GM19023 (cell line): ENCODE data around the gene CNTN5.

ENCODE experiments used
- ATAC-seq: cut with Tn5 transposase; IDR thresholded peaks from one replicate; pipeline ENCODE4 v1.9.1; 2021; ENCODE audit warnings: mild to moderate bottlenecking, moderate library complexity; ENCODE audit not compliant: unreplicated experiment

The CNTN5 gene

GRCh38 chr11:99589771-99590170 is 569.0 kb downstream of the CNTN5 start:
- ATAC-seq, result no peak

GRCh38 chr11:99592266-99592665 is 571.5 kb downstream of the CNTN5 start:
- ATAC-seq, result no peak

GRCh38 chr11:99593197-99593596 is 572.4 kb downstream of the CNTN5 start:
- ATAC-seq, result no peak

- no peak for ATAC-seq
Measured at GRCh38 chr11:99601179-99601578, 580.4 kb downstream of the CNTN5 start.

- ATAC-seq, result no peak
Measured at GRCh38 chr11:99614352-99614751, 593.6 kb downstream of the CNTN5 start.

- no peak for ATAC-seq
Measured at GRCh38 chr11:99630629-99631028, 609.9 kb downstream of the CNTN5 start.

- no peak for ATAC-seq
Measured at GRCh38 chr11:99631618-99632017, 610.9 kb downstream of the CNTN5 start.

GRCh38 chr11:99632969-99633368 is 612.2 kb downstream of the CNTN5 start:
- ATAC-seq, result no peak

- no peak for ATAC-seq
Measured at GRCh38 chr11:99634581-99634980, 613.8 kb downstream of the CNTN5 start.

- ATAC-seq, result peak; percentile 57
Measured at GRCh38 chr11:99638073-99638553, 617.4 kb downstream of the CNTN5 start.

- no peak for ATAC-seq
Measured at GRCh38 chr11:99640671-99641070, 619.9 kb downstream of the CNTN5 start.

GRCh38 chr11:99645934-99646333 is 625.2 kb downstream of the CNTN5 start:
- ATAC-seq, result no peak

GRCh38 chr11:99670067-99670676 is 649.4 kb downstream of the CNTN5 start:
- ATAC-seq, result no peak

GRCh38 chr11:99671808-99672409 is 651.2 kb downstream of the CNTN5 start:
- no peak for ATAC-seq

GRCh38 chr11:99676292-99676691 is 655.5 kb downstream of the CNTN5 start:
- no peak for ATAC-seq

GRCh38 chr11:99682171-99682570 is 661.4 kb downstream of the CNTN5 start:
- no peak for ATAC-seq

GRCh38 chr11:99682646-99683045 is 661.9 kb downstream of the CNTN5 start:
- no peak for ATAC-seq

GRCh38 chr11:99683933-99684332 is 663.2 kb downstream of the CNTN5 start:
- no peak for ATAC-seq

- no peak for ATAC-seq
Measured at GRCh38 chr11:99686838-99687237, 666.1 kb downstream of the CNTN5 start.

GRCh38 chr11:99687320-99687719 is 666.6 kb downstream of the CNTN5 start:
- no peak for ATAC-seq

GRCh38 chr11:99693941-99694492 is 673.3 kb downstream of the CNTN5 start:
- ATAC-seq, result no peak

- no peak for ATAC-seq
Measured at GRCh38 chr11:99695106-99695505, 674.4 kb downstream of the CNTN5 start.
